GM23248 (cell line): ENCODE data around the gene CHD1.

ENCODE experiments used
- EZH2 ChIP-seq: fragments of 200-600 bp; sonication (generic); IDR thresholded peaks from 2 replicates; pipeline ENCODE4 v1.6.1; 2018; ENCODE audit warnings: antibody characterized with exemption, mild to moderate bottlenecking; ENCODE audit not compliant: insufficient read depth, poor library complexity, severe bottlenecking
- EZH2phosphoT487 ChIP-seq: fragments of 200-600 bp; sonication (generic); IDR thresholded peaks from 2 replicates; pipeline ENCODE4 v1.6.1; 2018; ENCODE audit warnings: antibody characterized with exemption, moderate library complexity, mild to moderate bottlenecking, low read depth; ENCODE audit not compliant: insufficient read depth

- no peak for TF ChIP-seq EZH2
- no peak for TF ChIP-seq EZH2phosphoT487
Observed at GRCh38 chr5:98913911-98914310, 14.9 kb downstream of the CHD1 start.
